GM21717 (cell line): Measurements from ENCODE around the gene PDSS2.
"Not testable (repeated sequence)": the region's sequence is repeated elsewhere in the genome, so short reads cannot be mapped to it uniquely, and the experiment has no call there.

Experiments used
- ATAC-seq: cut with Tn5 transposase; IDR thresholded peaks from one replicate; pipeline ENCODE4 v1.9.1; 2021; ENCODE audit warnings: mild to moderate bottlenecking, moderate library complexity; ENCODE audit not compliant: unreplicated experiment

Gene PDSS2

GRCh38 chr6:107459283-107460082 lies at the start of gene PDSS2:
TSS of gene PDSS2 (minus strand) at chr6:107459564. CDS start at chr6:107459285, 279 bp downstream.
- peak; percentile 93 for ATAC-seq

GRCh38 chr6:107506145-107506544 lies 46.8 kb upstream of the PDSS2 start:
- no peak for ATAC-seq

- no peak for ATAC-seq
Measured at GRCh38 chr6:107504270-107505026, 45.1 kb upstream of the PDSS2 start.

GRCh38 chr6:107496892-107497684 lies 37.7 kb upstream of the PDSS2 start:
- no peak for ATAC-seq

- ATAC-seq: no peak
Measured at GRCh38 chr6:107495971-107496370, 36.6 kb upstream of the PDSS2 start.

GRCh38 chr6:107495196-107495643 lies 35.9 kb upstream of the PDSS2 start:
- ATAC-seq: no peak

GRCh38 chr6:107493158-107494057 lies 34.0 kb upstream of the PDSS2 start:
- no peak for ATAC-seq

- no peak for ATAC-seq
Measured at GRCh38 chr6:107491760-107492660, 32.6 kb upstream of the PDSS2 start.

GRCh38 chr6:107491138-107491609 lies 31.8 kb upstream of the PDSS2 start:
- ATAC-seq: no peak

- no peak for ATAC-seq
Measured at GRCh38 chr6:107490566-107491137, 31.3 kb upstream of the PDSS2 start.

- ATAC-seq: peak; percentile 48
Measured at GRCh38 chr6:107489636-107490565, 30.5 kb upstream of the PDSS2 start, which contains the start of gene SOBP. TSS of gene SOBP (plus strand) at chr6:107490117. CDS start at chr6:107490617, 500 bp downstream.

- peak; percentile 17 for ATAC-seq
Measured at GRCh38 chr6:107488875-107489635, 29.7 kb upstream of the PDSS2 start.

GRCh38 chr6:107488174-107488874 lies 29.0 kb upstream of the PDSS2 start:
- no peak for ATAC-seq

- ATAC-seq: no peak
Measured at GRCh38 chr6:107485157-107485556, 25.8 kb upstream of the PDSS2 start.

GRCh38 chr6:107479089-107479690 lies 19.8 kb upstream of the PDSS2 start:
- ATAC-seq: no peak

- ATAC-seq: not testable (repeated sequence)
Measured at GRCh38 chr6:107475826-107476225, 16.5 kb upstream of the PDSS2 start.
